Left lung (tissue), 14 donors: ENCODE results near the gene DCBLD2. TPM values are rescaled to one million over a fixed set of nuclear protein-coding genes. Genes with fewer than 3 reads are reported as not detected.
A peak's percentile ranks its signal among the peaks of the same experiment; 100 is the strongest.

Experiments
- ATAC-seq: fragments of 200-7000 bp; cut with Tn5 transposase; one replicate; pipeline ENCODE4 v1.9.1; 2020; ENCODE audit warnings: moderate library complexity
- DNase-seq, 4 donors: peaks; one replicate each; pipeline ENCODE4 v3.0.0-alpha.2; 2013 to 2020
- H3K27ac ChIP-seq, 2 donors: fragments of 200-600 bp; sonication (generic) in 1 of 2; one replicate each; pipeline versions ENCODE4 v1.5.0 to v1.8.0; 2020 to 2021
- H3K27me3 ChIP-seq, 2 donors: fragments of 200-600 bp; sonication (generic) in 1 of 2; one replicate each; pipeline versions ENCODE4 v1.5.0 to v1.8.0; 2020 to 2021
- H3K36me3 ChIP-seq, 2 donors: fragments of 200-600 bp; sonication (generic) in 1 of 2; one replicate each; pipeline versions ENCODE4 v1.5.0 to v1.8.0; 2020 to 2021
- H3K4me1 ChIP-seq, 2 donors: fragments of 200-600 bp; one replicate each; pipeline ENCODE4 v1.8.0; 2021
- H3K4me3 ChIP-seq, 2 donors: fragments of 200-600 bp; sonication (generic) in 1 of 2; one replicate each; pipeline versions ENCODE4 v1.5.0 to v1.8.0; 2020 to 2021; ENCODE audit warnings: mild to moderate bottlenecking in 1 of 2
- H3K9me3 ChIP-seq, 2 donors: fragments of 200-600 bp; sonication (generic) in 1 of 2; one replicate each; pipeline versions ENCODE4 v1.5.0 to v1.8.0; 2020 to 2021
- CTCF ChIP-seq, 2 donors: fragments of 200-600 bp; sonication (generic) in 1 of 2; IDR thresholded peaks; one replicate each; pipeline versions ENCODE4 v1.5.0 to v1.8.0; 2021; ENCODE audit warnings: antibody characterized with exemption in 2 of 2
- intact Hi-C, 2 donors: fragments of 100-400 bp; cut with DNase I; formaldehyde crosslinking; loops; one replicate each; pipeline versions ENCODE4 v1.11.2 to v1.14.2; 2022
- long read RNA-seq, 12 donors: library from polyadenylated mRNA in 2 of 12; unstranded in 2 of 12; transcript quantifications; one replicate each; pipeline ENCODE4 v2.0.0 and lab custom pipeline, GENCODE V29; 2019 to 2026
- polyA plus RNA-seq, 6 donors: library from polyadenylated mRNA; unstranded; fragments of 120-200 nt; gene quantifications; one replicate each; pipeline ENCODE4 v1.2.1, GENCODE V29; 2013; ENCODE audit not compliant: insufficient read length in 6 of 6
- total RNA-seq, 2 donors: library from RNA; stranded (reverse); fragmentation: NEBNext Ultra II Directional; extraction: Animal tissue kit (Norgen Biotek cat#: 25700); gene quantifications; one replicate each; pipeline ENCODE4 v1.2.1, GENCODE V29; 2021
- donor health status: DM: no; HTN: yes; CAD: no.
- donor health status: DM: no; HTN: no; CAD: no.

Gene DCBLD2, protein sequence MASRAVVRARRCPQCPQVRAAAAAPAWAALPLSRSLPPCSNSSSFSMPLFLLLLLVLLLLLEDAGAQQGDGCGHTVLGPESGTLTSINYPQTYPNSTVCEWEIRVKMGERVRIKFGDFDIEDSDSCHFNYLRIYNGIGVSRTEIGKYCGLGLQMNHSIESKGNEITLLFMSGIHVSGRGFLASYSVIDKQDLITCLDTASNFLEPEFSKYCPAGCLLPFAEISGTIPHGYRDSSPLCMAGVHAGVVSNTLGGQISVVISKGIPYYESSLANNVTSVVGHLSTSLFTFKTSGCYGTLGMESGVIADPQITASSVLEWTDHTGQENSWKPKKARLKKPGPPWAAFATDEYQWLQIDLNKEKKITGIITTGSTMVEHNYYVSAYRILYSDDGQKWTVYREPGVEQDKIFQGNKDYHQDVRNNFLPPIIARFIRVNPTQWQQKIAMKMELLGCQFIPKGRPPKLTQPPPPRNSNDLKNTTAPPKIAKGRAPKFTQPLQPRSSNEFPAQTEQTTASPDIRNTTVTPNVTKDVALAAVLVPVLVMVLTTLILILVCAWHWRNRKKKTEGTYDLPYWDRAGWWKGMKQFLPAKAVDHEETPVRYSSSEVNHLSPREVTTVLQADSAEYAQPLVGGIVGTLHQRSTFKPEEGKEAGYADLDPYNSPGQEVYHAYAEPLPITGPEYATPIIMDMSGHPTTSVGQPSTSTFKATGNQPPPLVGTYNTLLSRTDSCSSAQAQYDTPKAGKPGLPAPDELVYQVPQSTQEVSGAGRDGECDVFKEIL
- 10 to 100 TPM; 44.8 to 57.1 TPM for total RNA-seq
- polyA plus RNA-seq = 10 to 100 TPM; 67.8 to 92.4 (median 70.6) TPM
- long read RNA-seq, donor 1, partial matches to known transcripts = 9 of 10 reads
- long read RNA-seq, donor 1, other reads (novel, unspliced or antisense) = 0 of 10 reads
- long read RNA-seq, donor 2, full-length matches to known transcripts = 9 of 9 reads
- long read RNA-seq, donor 2, partial matches to known transcripts = 0 of 9 reads
- long read RNA-seq, donor 2, other reads (novel, unspliced or antisense) = 0 of 9 reads
- long read RNA-seq, donor 3, full-length matches to known transcripts = 7 of 7 reads
- long read RNA-seq, donor 3, partial matches to known transcripts = 0 of 7 reads
- long read RNA-seq, donor 3, other reads (novel, unspliced or antisense) = 0 of 7 reads
- long read RNA-seq, donor 4, partial matches to known transcripts = 19 of 23 reads
- long read RNA-seq, donor 4, other reads (novel, unspliced or antisense) = 4 of 23 reads
- long read RNA-seq, donor 5, full-length matches to known transcripts = 3 of 3 reads
- long read RNA-seq, donor 5, partial matches to known transcripts = 0 of 3 reads
- long read RNA-seq, donor 5, other reads (novel, unspliced or antisense) = 0 of 3 reads
- long read RNA-seq, donor 6 = 0 reads
- long read RNA-seq, donor 7 = 0 reads
- long read RNA-seq, donor 8, full-length matches to known transcripts = 5 of 5 reads
- long read RNA-seq, donor 8, partial matches to known transcripts = 0 of 5 reads
- long read RNA-seq, donor 8, other reads (novel, unspliced or antisense) = 0 of 5 reads
- long read RNA-seq, donor 9 = 0 reads
- long read RNA-seq, donor 10, partial matches to known transcripts = 7 of 8 reads
- long read RNA-seq, donor 10, other reads (novel, unspliced or antisense) = 1 of 8 reads
- long read RNA-seq, donor 11, partial matches to known transcripts = 0 of 1 reads
- long read RNA-seq, donor 11, other reads (novel, unspliced or antisense) = 0 of 1 reads
- long read RNA-seq, donor 12, full-length matches to known transcripts = 3 of 3 reads
- long read RNA-seq, donor 12, partial matches to known transcripts = 0 of 3 reads
- long read RNA-seq, donor 12, other reads (novel, unspliced or antisense) = 0 of 3 reads

DNA sequence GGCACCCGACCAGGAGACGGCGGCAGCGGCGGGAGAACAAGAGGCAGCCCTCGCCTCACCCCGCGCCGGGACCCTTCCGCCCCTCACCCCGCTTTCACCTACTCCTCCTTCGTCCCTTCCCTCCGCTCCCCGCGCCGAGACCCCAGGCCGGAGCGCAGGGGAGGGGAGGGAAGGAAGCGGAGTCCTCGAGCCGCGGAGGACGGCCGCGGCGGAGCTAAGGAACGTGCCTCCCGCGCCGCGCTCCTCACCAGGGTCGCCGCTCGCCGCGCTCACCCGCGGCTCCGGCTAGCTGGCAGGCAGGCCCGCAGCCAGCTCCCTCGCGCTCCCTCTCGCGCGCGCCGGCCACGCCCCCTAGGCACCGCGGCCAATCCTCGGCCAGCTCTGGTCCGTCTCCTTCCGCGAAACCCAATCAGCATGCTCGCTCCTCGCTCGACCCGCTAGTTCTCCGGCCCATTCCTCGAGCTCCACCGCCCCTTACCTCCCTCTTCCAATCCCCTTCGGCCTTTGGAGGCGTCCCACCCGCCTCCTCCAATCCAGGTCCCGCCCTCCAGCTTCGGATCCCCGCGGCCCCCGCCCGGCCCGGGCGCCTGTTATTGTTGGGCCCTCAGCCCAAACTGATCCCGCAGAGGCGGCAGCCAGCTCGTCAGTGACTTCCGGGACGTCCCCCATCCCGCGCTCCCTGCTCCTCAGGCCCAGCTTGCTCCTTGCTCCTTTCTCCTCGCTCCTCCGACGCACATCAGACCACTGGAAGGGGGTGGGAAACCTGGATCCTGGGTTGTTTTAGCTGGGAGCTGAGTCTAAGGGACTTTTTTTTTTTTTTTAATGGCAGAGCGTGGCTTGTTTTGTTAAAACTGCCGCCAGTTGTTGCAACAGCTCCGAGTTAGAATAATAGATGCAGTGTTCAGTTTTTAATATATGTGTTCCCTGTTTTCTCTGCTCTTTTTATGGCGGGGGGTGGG lies at the start of gene DCBLD2:
Gene DCBLD2 (minus strand): TSS at position 304 of the 959 bp plus-strand sequence. CDS start 369 bp downstream, outside the sequence.
- peak; percentile 95 to 100 (median 98) for DNase-seq
- H3K27me3 ChIP-seq = peaks cover 0 to 12% of the 10 kb centered on the region in 2 donors
- intact Hi-C loops = no loop called here
- H3K4me1 ChIP-seq = peaks cover 0 to 22% of the 10 kb centered on the region in 2 donors
- no peaks in the 10 kb centered on the region for H3K9me3 ChIP-seq
- H3K4me3 ChIP-seq = peak within 1 kb of the TSS; percentile 71 to 94
- peak; percentile 97 for ATAC-seq
- H3K27ac ChIP-seq = peak within 1 kb of the TSS; percentile 79 to 94
- no peak for TF ChIP-seq CTCF (IDR thresholded peaks at IDR 0.05)
- no peaks in the 10 kb centered on the region for H3K36me3 ChIP-seq

DNA sequence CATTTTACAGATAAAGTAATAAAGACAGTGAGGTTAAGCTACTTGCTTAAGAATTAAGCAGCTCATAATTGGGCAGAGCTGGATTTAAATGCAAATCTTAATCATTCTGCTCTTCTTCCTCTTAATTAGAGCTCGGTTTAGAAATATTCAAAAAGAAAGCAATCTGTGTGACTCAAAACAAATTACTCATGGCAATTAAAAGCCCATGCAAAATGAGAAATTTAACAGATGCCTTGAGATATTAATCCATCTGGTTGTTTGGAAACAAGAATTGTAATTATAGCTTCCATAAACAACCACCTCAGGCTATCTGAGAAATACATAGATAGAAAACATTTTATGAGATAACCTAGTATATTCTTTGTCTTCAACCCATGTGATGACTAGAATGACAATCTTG lies 44.2 kb upstream of the DCBLD2 start:
- Histone ChIP-seq H3K9me3 (no peaks in the 10 kb centered on the region), H3K36me3 (no peaks in the 10 kb centered on the region), H3K4me3 (no peak overlapping the region), H3K27me3 (no peaks in the 10 kb centered on the region), H3K4me1 (no peaks in the 10 kb centered on the region), H3K27ac (no peak overlapping the region)
- no peak for TF ChIP-seq CTCF (IDR thresholded peaks at IDR 0.05)
- DNase-seq (no peak), ATAC-seq (no peak)
- intact Hi-C loops = no loop called here

DNA sequence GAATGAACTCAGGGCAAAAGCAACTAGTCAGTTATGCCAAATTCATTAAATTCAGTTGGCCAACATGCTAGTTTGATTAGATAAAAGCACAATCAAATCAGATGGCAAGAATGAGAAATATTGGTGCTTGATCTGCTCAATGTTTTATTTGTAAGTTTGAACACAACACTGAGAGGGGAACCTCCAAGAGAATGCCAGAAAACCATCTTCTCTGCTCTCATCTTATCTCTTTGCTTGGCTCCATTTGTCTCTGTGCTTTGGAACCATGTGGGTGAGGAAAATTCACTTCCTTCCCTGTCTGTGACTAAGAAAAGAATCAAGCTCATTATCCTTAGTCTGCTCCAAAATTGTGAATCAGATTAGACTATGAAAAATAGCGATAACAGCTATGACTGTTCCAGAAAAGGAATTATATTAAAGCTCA lies 43.6 kb upstream of the DCBLD2 start:
- Histone ChIP-seq H3K9me3 (no peaks in the 10 kb centered on the region), H3K27ac (no peak overlapping the region), H3K36me3 (no peaks in the 10 kb centered on the region), H3K27me3 (no peaks in the 10 kb centered on the region), H3K4me1 (no peaks in the 10 kb centered on the region), H3K4me3 (no peak overlapping the region)
- intact Hi-C loops = no loop called here
- no peak for TF ChIP-seq CTCF (IDR thresholded peaks at IDR 0.05)
- ATAC-seq (peak; percentile 40), DNase-seq (peak in 1 of 4 donors; percentile 16)
